NOMO-1 treated with dmso at 0.1 percent for 144 hours (cell line): ENCODE results near the gene SPP2.

Experiments
- DNase-seq: peaks from one replicate; lab custom pipeline; 2025; ENCODE audit not compliant: unreplicated experiment; lab: John Stamatoyannopoulos, UW

The SPP2 gene, protein sequence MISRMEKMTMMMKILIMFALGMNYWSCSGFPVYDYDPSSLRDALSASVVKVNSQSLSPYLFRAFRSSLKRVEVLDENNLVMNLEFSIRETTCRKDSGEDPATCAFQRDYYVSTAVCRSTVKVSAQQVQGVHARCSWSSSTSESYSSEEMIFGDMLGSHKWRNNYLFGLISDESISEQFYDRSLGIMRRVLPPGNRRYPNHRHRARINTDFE

DNA sequence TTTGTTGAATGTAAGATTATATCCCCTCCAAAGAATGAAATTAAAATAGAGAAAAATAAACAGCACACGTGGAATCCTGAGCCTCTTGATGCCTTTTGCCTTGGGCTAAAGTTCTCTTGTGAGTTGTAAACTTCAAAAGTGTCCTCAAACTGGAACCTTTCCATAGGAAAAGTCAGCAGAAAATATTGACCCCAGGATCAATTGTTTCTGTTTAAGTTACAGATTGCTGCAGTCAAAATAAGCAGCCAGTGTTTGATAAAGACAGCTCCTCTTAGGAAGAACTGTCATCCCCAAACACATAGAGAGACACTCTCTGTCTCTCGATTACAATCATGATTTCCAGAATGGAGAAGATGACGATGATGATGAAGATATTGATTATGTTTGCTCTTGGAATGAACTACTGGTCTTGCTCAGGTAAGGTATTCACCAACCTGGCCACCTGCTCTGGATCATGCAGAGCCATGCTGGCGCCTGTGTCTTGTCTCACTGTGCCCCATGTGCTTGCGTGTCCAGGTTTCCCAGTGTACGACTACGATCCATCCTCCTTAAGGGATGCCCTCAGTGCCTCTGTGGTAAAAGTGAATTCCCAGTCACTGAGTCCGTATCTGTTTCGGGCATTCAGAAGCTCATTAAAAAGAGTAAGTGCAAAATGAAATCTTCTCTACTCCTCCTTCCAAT, at the start of gene SPP2:
TSS of gene SPP2 (plus strand) at position 248 of the 681 bp plus-strand sequence. CDS start at position 333, 85 bp downstream.
- DNase-seq: no peak

DNA sequence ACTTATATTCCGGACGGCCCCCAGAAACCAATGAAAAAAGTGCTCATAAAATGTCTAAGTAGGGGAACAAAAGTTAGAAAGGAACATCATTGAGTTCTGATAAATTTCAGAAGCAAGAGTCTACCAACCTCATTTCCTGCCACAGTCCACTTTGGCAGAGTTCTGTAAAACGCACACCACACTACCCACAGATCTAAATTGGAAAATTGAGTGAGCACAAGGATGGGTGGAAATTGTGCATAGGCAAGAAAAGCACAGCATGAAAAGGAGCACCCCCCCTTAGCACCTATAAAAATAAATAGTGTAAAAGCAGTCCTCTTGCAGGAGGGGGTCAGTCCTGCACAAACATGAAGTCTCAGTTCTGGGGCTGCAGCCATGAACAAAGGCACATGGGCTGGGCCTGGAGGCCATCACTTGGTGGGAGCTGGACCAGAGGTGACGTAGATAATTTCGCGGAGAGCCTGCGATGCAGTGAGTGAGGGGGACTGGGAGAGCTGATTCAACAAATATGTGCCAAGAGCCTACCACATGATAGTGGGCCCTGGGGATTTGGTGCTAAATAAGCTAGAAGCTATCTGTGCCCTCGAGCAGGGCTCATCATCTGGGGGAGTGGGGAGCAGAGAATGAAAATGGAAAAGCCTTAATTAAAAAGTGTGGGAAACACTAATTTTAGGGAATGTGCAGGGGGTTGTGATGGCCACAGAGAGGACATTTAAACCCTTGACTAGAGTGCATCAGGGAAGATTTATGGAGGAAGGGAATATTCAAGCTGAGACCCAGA, 48.9 kb upstream of the SPP2 start:
- DNase-seq: no peak

DNA sequence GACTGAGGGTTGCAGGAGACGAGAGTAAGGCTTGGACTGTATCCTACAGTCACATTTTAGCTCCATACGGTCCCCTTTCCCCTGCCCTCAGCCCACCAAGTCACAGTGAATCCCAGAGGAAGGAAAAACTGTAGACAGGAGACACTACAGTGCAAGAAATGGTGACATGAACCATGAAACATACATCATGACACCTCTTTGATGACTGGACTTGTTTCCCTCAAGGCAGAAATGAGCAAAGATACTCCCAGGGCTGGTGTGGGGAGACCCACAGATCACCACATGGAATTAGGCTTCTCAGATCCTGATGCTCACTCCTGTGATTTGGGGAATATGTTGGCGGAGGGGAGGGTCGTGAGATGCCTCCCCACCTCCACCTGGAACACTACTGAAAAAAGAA, 48.2 kb upstream of the SPP2 start:
- no peak for DNase-seq

DNA sequence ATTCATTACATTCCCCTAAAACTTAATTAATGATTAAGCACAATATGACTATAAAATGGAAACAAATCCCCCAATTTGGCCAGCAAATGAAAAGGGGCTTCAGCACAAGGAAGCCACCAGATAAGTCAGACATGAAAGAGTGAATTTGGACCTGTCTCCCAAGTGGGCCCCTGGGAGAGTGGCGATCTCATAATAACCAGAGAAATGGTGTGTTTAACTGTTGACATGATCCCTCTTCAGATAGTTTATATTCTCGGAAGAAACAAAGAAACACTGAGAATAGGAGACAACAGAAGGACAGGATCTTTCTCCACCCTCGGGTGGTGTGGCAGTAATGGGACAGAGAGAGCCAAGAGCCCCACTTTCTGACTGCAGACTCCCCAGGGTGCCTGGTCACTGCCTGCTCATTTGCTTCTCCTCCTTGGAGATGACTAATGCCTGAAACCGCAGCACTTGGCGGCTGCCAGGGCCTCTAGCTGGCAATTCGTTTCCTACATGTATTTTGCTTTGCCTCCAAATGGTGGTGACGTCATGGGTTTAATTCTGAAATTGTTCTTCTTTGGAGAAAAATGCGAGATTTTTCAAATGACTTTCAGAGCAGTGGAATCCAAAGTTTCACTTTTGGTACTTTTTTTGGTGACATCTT, 46.4 kb upstream of the SPP2 start:
- DNase-seq: peak; percentile 9

DNA sequence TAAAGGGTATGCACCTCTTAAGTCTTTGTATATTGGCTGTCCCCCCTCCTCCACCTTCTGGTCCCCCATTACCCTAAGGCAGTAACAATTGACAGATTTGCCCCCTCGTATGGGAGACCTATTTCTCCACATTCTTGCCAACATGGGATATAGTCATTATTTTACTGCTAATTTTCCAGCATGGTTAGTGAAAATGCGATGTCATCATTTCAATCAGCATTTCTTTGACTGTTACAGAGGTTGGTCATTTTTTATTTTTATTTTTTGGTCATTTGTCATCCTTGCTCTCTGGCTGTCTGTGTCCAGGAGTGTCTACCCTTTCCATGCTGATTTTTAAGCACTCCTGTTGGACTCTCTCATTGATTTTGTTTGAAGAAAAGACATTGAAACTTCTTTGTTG, 45.4 kb upstream of the SPP2 start:
- no peak for DNase-seq

DNA sequence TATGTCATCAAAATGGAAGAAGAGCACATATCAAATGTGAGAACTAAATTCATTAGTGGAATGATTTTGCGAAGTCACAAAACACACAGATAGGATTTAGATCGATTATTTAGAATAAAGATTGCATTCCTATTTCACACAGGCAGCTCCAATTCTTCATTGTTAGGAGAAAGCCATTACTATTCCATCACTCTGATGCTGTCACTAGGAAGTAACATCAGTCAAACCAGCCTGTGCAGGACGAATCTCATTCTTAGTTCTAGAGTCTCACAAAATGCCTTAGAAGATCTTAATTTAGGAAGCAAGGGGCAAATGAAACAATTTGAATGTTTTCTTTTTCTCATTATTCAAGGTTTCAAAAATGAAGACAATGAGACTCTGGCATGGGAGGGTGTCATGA, 44.0 kb upstream of the SPP2 start:
- no peak for DNase-seq

DNA sequence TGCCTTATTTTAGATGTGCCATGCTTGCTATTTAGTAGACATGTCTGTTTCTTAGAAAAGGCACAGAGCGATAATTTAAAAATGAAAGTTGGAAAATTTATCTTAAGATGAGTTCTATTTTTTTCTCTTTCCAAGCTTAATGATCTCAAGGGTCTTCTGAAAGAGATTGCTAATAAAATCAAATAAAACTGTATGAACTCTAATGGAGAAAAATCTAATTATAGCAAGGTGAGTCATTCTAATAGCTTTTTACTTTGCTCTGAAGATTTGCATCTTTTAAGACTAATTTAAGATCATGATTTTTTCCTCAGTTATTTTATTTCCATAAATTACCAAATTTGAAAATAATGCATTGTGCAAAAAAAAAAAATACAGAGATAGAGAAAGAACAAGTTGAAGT, 36.1 kb upstream of the SPP2 start:
- no peak for DNase-seq

DNA sequence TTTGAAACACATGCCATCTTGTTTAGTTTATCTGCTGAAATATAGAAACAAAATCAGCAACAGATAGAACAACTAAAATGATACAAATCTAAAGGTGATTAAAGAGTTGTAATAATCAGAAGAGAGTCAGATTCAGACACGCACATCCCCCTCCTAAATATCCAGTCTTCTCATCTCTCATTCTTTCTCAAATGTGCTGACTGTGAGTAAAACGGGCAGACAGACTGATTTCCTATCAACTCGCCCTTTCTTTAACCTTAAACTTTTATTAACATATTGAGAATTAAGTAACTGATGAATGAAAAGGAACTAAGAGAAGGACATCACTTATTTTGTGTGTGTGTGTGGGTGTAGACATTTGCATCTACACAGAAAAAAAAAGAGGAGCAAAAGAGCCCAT, 34.6 kb upstream of the SPP2 start:
- DNase-seq: no peak

DNA sequence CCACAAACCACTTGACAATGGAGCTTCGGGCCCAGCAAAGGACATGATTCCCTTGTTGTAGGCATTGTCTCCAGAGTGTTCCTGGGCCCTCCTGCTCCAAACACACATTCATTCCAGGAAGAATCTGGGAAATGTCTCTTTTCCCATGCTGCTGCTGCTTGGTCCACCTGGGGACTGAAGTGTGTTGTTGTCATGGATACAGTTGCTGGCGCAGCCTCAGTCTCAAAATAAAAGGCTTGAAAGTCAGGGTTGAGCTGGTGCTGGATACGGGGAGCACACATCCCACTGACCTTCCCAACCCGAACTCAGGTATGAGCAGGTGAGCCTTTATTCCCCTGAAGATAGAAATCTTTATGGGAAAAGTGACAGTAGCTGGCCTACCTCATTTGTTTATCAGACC, 30.6 kb upstream of the SPP2 start:
- no peak for DNase-seq

DNA sequence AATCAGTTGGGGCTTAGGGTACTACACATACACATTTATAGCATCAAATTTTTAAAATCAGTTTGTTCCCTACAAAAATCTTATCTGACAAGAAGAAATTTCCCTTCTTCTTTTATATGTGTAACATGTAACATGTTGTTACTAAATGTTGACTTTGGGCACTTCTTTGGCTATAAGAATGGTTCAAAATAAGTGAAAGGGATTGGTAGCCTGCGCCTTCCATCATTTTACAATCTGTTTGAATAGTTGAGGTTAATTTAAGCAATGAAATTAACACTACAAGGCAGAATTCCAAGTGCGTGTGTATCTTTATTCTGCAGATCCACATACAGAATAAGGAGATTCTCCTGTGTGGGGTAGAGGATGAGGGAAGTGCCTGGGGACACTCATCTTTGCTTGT, 30.2 kb upstream of the SPP2 start:
- no peak for DNase-seq

DNA sequence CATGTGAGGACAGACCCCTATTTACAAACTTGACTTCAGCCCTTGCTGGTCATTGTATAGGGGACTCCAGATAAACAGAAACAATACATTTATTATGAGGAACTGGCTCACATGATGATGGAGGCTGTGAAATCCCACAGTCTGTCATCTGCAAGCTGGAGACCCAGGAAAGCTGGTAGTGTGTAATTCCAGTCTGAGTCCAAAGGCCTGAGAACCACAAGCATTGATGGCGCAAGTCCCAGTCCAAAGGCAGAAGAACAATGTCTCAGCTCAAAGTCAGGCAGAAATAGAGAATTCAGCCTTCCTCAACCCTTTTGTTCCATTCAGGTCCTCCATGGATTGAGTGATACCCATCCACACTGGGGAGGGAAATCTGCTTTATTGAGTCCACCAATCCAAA, 28.1 kb upstream of the SPP2 start:
- no peak for DNase-seq

DNA sequence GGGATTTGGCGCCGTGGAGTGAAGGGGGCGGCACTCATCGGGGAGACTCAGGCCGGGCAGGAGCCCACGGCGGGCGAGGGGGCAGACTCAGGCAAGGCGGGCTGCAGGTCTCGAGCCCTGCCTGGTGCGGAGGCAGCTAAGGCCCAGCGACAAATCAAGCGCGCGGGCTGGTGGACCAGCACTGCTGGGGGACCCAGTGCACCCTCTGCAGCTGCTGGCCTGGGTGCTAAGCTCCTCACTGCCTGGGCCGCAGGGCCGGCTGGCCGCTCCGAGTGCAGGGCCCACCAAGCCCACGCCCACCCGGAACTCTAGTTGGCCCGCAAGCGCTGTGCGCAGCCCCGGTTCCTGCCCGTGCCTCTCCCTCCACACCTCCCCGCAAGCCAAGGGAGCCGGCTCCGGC, 26.2 kb upstream of the SPP2 start:
- no peak for DNase-seq

DNA sequence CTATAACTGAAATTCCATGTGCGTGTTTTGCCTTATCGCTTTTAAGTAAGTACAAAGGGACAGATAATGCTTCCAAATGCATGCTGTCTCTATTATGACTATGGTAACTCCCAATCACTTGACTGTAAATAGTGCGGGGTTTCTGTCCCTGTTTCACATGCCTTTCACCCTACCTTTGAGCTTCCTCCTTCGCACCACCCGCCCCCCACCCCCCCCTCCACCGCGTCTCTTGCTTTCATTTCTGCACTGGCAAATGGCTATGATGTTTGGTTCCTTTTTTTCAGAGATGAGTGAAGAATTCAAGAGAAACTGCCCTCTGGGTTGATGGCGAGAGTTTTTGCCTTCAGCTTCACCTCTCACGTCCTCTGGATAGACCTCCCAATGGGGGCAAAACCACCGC, 25.0 kb upstream of the SPP2 start:
- DNase-seq: peak; percentile 28

DNA sequence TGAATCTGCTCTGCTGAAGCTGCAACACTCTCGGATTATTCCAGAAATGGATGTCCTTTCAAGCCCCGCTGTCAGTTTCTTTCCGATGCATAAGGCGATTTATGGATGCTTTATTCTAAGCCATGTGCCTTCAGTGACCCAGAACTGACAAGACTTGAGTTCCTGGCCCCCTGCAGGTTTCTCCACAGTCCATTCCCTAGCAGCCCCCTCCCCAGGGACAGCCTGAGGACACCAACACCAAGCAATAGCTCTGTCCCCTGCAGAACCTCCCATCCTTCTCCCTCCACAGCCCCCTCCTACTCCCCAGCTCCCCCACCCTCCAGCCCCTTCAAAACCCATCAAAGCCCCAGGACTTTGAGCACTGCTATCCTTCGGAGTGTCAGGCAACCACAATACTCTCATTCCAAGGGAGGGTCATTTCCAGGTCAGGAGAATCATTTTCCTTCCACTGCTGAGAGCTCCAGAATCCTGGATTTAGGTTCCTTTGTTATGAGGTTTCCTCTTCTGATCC, 24.6 kb upstream of the SPP2 start:
- no peak for DNase-seq

DNA sequence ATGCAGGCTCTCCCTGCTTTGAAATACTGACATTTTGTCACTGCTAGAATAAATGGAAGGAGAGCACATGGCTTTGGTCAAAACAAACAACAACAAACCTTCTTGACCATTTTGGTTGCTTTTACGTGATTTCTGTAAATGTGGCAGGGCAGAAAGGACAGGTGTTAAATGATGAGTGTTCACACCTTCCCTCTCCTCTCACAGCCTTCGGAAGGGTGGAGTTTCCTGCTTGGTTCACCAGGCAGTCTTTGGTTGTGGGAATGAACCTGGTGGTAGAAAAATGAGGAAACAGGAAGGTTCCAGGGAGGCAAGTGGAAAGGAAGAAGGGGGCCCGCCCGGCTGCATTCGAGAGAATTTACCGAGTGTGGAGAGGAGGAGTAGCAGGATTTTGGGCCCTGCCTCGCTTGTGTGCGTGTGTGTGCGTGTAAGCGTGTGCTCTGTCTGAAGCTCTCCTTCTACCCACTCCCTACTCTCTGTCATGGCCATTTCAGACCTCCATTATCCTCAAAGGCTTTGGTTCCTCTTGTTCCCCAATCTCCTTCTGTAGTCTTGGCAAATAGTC, 23.7 kb upstream of the SPP2 start:
- no peak for DNase-seq

DNA sequence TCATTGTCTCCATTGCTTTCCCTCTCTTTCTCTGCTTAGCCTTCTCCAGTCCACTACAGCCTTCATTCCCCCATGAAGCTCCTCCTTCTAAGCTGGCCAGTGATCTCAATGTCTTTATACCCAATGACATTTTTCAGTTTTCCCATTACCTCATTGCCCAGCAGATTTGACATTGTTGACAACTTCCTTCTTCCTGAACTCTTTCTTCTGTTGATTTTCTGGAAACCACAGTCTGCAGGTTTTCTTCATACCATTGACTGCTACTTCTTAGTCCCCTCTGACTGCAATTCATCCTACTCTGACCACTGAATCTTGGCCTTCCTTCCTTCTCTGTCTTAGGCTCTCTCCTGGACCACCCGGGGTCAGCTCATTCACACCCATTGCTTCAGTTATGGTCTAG, 22.9 kb upstream of the SPP2 start:
- DNase-seq: no peak

DNA sequence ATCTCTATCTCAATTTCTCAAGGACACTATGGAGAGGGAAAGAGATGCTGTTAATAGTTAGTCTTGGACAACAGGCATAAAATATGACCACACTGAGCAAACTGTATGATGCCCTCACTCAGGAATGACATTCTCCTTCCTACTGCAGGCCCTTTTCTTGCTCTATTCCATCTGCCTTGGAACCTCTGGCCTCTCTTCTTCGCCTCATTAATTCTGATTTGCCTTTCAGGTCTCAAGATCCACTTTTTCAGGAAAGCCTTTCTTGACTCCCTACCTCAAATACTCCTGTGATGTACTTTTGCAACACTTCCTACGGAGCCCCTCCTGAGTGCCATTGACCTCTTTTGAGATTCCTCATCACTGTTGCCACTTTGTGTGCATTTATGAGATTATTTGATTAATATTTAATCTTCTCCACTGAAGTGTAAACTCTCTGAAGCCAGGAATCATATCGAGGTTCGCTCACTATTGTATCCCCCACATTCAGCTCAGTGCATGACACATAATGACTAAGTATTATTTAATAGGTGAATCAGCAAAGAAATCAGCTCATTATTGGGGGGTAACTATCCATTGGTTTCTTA, 21.3 kb upstream of the SPP2 start:
- no peak for DNase-seq

DNA sequence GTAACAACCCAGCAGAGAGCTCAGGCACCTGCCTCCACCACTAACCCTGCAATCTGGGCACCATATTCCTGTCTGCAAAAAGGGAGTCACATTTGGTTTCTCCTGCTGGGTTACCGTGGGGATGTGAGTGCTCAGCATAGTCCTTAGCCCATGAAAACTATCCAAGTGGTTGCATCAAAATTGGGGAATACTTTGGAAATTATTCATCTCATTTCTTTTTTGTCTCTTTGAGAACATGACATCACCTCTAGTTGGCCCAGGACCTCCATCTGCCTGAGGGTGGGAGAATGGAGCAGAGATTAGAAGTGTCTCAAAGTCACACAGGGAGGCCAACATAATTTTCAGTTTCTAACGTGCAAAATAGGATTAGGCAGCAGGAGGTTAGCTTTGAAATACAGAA, 19.3 kb upstream of the SPP2 start:
- no peak for DNase-seq

DNA sequence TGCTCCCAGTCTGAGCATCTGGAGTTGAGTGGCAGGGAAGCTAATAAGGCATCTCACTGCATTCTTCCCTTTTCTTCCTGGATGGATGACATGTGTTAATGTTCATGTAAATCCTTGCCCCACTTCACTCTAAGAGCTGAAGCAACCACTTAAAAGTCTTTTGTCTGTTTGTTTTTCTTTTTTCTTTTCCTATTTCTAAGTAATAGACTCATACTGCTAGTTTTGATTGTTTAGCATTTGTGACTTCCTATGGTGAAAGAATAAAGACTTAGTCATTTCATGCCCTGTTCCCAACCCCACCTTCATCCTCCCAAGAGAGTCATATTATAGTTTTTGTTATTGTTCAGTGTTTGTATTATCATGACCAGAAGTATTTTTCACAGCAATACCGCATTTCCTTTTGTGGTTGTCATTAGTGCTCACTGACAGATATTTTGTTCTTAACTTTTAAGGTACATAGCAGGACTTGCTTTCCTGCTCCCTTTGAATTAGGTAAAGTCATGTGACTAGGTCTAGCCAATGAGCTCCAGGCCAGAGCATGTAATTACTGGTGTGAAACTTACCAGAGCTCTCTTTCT, 18.1 kb upstream of the SPP2 start:
- no peak for DNase-seq

DNA sequence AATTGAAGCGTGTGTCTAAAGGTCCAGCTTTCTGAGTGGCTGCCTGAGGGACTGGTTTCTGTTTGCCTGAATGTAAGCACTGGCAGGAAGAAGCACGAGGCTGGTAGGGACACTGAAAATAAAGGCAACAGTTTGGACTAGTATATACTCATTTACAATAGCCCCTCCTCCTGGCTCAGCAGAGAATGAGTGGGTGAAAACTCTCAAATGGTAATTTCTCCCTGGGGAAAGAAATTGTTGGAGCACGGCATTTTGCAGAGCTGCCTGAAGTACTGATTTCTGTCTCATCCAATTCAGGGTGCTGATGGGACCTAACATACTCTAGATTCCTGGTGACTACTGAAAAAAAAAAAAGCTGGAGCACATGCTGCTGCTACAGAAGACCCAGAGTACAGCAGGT, 17.3 kb upstream of the SPP2 start:
- no peak for DNase-seq

DNA sequence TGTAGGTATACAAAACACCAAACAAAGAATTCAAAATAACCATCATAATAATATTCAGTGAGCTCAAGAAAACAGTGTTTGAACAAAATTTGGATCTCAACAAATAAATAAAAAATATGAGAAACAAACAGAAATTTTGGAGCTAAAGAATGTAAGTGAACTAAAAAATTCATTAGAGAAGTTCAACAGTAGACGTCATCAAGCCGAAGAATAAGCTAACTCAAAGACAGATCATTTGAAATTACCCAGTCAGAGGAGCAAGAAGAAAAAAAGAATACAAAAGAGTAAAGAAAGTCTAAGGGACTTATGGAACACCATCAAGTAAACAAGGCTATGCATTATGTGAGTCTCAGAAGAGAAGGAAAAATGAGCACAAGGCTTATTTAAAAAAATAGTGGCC, 16.6 kb upstream of the SPP2 start:
- DNase-seq: no peak
